ENCODE results near the gene ANKLE1.

- TF ChIP-seq CTCF (conservative IDR thresholded peaks at IDR 0.05 in 1 of 2, IDR thresholded peaks at IDR 0.05 in 1 of 2; ENCODE audit: low read depth in 1 of 2, low read length in 2 of 2) (peak; percentile 83 to 89), EZH2 (IDR thresholded peaks at IDR 0.05; ENCODE audit: low read length, missing control alignments) (no peak)
These were observed 10.8 kb downstream of the ANKLE1 start for GRCh38 chr19:17292301-17293074.

Data from fibroblast of lung (primary cell).